GM13976 (cell line): Measurements from ENCODE around the gene PMPCA.

Source experiments
- DNase-seq: peaks from one replicate; pipeline ENCODE4 v3.0.0; 2012; ENCODE audit warnings: low spot score
- in situ Hi-C: fragments of 300-500 bp; cut with MboI; formaldehyde crosslinking; loops from one replicate; pipeline ENCODE4 v1.12.0; 2022; ENCODE audit warnings: low sequenced_read_pairs, mixed read lengths, inconsistent platforms; ENCODE audit not compliant: unreplicated experiment
- TF ChIP-seq, protein P1 (sequence below): IDR thresholded peaks from 2 replicates; pipeline ENCODE4 v1.5.1; 2012; ENCODE audit warnings: borderline replicate concordance, mild to moderate bottlenecking; ENCODE audit not compliant: insufficient read depth; ENCODE audit errors: extremely low read depth, missing control alignments, control extremely low read depth

The PMPCA gene

DNA sequence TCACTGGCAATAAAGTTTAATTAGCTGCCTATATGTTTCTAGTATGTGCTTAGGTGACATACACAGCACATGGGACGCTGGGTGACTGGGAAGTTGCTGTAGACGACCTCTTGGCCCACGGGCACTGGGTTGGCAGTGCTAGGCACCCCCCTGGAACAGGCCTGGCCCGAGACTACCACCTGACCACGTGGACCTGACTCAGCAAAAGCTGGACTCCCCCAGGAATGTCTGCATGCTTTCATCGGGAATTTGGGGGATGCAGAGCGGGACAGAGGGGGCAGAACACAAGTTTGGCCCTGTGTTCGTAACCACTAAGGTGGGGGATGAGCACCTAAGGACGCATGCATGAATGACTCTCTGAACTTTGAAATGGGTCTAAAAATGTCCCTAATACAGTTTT is 45.8 kb downstream of the PMPCA start:
- no peak for DNase-seq
- TF ChIP-seq, protein P1, sequence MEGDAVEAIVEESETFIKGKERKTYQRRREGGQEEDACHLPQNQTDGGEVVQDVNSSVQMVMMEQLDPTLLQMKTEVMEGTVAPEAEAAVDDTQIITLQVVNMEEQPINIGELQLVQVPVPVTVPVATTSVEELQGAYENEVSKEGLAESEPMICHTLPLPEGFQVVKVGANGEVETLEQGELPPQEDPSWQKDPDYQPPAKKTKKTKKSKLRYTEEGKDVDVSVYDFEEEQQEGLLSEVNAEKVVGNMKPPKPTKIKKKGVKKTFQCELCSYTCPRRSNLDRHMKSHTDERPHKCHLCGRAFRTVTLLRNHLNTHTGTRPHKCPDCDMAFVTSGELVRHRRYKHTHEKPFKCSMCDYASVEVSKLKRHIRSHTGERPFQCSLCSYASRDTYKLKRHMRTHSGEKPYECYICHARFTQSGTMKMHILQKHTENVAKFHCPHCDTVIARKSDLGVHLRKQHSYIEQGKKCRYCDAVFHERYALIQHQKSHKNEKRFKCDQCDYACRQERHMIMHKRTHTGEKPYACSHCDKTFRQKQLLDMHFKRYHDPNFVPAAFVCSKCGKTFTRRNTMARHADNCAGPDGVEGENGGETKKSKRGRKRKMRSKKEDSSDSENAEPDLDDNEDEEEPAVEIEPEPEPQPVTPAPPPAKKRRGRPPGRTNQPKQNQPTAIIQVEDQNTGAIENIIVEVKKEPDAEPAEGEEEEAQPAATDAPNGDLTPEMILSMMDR: no peak
- in situ Hi-C loops: no loop called here

GRCh38 chr9:136457326-136457725 is 46.9 kb downstream of the PMPCA start:
- in situ Hi-C loops: no loop called here
- no peak for DNase-seq
- TF ChIP-seq, protein P1: no peak

DNA sequence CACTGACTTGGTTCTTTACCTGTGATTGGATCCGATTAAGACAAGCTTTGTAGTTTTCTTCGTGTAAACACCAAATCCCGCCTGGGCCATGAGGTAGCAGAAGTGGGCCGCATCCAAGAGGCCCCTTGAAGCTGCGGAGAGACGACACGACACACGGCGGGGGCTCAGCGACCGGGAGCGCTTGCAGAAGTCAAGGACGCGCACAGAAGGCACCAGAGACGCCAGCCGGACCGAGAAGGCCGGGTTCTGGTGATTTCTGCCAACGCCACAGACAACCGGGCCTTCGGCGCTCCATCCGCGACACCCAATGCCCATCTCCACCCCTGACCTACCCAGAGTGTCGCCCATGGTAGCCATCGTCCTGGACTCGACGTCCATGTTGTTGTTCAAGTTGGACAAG is 49.0 kb downstream of the PMPCA start:
- in situ Hi-C loops: no loop called here
- TF ChIP-seq, protein P1: no peak
- DNase-seq: no peak

GRCh38 chr9:136460772-136461325 is 50.4 kb downstream of the PMPCA start:
- in situ Hi-C loops: no loop called here
- no peak for DNase-seq
- TF ChIP-seq, protein P1: no peak

- no peak for DNase-seq
- TF ChIP-seq, protein P1: no peak
- in situ Hi-C loops: no loop called here
Observed at GRCh38 chr9:136462664-136463063, 52.2 kb downstream of the PMPCA start.

DNA sequence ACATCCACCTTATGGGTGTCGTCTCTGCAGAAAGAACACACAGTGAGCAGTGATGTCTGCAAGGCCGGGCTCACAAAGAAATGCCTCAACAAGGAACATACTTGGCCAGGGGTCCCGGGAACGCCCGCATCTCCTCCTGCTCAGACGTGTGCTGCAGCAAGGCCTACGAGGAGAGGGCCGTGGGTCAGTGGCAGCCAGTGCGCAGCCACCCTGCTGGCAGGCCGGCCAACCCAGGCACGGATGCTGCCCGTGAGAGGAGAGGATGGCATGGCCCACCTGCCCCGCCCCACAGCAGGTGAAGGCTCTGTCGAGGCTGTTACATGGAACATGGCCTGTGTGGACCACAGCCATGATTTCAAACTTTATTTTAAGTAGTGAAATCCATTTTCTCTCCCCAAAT is 53.1 kb downstream of the PMPCA start:
- DNase-seq: no peak
- in situ Hi-C loops: no loop called here
- TF ChIP-seq, protein P1: no peak
